NCI-H2196 (cell line): ENCODE data around the gene ZNF862.
A peak's percentile ranks its signal among the peaks of the same experiment; 100 is the strongest.
"Not testable (repeated sequence)": the region's sequence is repeated elsewhere in the genome, so short reads cannot be mapped to it uniquely, and the experiment has no call there.

Experiments used
- DNase-seq: peaks from one replicate; lab custom pipeline; 2025; ENCODE audit not compliant: unreplicated experiment; lab: John Stamatoyannopoulos, UW

ZNF862 gene

GRCh38 chr7:149824301-149824741, 13.9 kb upstream of the ZNF862 start:
- no peak for DNase-seq

DNA sequence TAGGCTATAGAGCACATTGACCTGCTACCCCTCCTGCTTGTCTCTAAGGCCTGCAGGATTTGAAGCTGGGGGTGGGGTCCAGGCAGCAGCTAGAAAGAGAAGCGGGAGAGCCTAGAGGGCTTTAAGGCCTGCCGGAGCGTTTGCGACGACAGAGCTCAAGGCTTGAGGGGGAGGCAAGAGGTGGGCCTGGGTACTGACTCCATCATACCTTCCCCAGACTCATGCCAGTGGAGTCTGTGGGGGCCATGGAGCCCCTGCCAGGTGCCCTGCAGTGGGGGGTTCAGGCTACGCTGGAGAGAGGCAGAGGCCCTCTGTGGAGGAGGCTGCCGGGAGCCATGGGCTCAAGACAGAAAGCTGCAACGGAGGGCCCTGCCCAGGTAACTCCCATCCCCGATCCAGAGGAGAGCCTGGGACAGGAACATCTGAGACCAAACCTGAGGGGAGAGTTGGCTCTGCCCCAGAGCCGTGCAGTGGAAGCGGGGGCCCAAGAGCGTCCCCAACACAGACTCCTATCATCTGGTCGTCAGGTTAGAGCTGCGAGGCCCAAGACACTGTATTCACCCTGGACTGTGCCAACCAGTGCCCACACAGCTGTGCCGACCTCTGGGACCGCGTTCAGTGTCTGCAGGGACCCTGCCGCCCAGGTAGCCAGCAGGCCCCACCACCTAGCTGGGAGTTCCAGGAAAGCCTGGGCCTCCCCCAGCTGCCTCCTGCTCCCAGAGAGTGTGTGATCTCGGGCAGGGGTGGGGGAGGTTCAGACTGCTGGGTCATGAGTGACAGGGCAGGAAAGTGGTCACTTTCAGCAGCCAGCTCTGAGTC, 13.2 kb upstream of the ZNF862 start:
- no peak for DNase-seq

DNA sequence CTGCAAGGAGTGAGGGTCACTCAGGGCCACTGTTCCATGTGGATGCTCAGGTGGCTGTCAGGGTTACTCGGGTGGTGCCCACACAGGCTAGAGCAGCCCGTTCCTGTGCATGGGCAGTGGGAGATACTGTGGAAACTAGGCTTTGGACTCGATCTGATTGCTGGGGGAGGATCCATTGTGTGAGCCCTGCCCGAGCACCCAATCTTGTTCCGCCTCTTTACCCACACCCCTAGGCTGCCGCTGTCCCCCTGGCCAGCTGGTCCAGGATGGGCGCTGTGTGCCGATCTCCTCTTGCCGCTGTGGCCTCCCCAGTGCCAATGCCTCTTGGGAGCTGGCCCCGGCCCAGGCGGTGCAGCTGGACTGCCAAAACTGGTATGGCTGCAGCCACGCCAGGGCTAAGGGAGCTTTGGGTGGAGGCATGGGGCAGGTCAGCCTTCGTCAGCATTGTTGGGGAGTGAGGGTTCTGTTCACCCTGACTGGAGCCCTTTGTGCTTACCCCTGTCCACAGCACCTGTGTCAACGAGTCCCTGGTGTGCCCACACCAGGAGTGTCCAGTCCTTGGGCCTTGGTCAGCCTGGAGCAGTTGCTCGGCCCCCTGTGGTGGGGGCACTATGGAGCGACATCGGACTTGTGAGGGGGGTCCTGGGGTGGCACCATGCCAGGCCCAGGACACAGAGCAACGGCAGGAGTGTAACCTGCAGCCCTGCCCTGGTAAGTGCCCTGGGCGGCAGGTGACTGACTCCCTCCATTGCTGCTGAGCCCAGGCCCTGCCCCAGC, 12.4 kb upstream of the ZNF862 start:
- no peak for DNase-seq

GRCh38 chr7:149826344-149827088, 11.7 kb upstream of the ZNF862 start:
- no peak for DNase-seq

DNA sequence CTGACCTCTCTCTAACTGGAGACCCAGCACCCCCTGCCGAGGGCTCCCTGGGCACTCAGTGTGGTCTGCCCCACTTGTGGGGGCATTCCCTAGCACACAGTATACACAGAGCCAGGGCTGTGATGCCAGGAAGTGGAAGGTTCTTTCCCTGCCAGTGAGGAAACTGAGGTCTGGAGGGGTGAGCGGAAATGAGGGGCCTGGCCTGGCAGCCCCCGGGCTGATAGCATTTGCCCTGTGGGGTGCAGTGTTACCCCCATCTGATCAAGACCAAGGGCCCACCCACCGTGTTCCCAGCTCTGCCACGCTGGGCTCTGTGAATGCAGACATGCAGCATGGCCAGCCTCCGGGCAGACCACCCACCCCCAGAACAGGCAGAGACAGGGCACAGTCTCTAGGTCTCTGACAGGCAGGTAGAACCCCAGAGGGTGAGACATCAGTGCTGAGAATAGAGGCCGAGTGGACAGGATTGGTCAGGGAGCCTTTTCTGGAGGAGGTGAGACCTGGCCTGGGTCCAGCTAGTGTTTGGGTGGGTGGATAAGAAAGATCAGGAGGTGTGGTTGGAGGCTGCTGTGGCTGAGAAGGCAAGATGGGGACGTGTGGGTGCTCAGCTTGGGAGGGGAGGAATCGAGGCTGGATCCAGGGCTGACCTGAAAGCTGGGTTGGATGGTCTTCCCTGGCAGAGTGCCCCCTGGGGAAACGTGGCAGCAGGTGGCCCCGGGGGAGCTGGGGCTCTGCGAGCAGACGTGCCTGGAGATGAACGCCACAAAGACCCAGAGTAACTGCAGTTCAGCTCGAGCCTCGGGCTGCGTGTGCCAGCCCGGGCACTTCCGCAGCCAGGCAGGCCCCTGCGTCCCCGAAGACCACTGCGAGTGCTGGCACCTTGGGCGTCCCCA, 10.8 kb upstream of the ZNF862 start:
- no peak for DNase-seq

DNA sequence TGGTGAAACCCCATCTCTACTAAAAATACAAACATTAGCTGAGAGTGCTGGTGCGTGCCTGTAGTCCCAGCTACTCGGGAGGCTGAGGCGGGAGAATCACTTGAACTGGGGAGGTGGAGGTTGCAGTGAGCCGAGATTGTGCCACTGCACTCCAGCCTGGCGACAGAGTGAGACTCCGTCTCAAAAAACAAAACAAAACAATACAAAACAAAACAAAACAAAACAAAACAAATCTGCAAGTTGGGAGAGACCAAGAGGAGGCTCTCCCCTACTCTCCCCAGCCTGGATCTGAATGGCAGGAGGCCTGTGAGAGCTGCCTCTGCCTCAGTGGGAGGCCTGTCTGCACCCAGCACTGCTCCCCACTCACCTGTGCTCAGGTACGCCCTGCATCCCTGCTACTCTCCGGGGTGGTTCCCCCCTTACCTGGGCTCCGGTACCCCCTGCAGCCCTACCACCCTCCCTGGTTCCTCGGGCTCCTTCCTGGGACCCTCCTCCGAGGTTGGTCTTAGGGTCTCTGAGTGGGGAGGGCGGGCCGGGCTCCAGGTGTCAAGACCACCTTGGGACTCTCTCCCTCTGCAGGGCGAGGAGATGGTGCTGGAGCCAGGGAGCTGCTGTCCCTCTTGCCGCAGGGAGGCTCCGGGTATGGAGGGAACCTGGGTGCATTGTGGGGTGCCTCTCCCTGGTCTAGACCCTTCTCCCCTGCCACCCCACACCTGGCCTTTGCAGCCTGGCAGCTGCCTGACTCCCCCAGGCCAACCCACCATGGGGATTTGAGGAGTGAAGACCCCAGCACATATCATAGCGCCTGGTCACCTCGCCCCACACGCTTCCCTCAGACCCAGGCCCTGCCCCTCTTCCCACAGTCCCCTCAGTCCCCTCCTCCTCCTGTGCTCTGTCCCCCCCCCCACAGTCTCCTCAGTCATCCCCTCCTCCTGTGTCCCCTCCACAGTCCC, 9.5 kb upstream of the ZNF862 start:
- DNase-seq = no peak

DNA sequence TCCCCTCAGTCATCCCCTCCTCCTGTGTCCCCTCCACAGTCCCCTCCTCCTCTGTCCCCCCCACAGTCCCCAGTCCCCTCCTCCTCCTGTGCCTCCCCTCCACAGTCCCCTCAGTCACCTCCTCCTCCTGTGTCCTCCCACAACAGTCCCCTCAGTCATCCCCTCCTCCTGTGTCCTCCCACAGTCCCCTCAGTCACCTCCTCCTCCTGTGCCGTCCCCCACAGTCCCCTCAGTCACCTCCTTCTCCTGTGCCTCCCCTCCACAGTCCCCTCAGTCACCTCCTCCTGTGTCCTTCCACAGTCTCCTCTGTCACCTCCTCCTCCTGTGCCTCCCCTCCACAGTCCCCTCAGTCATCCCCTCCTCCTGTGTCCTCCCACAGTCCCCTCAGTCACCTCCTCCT, 7.6 kb upstream of the ZNF862 start:
- DNase-seq = not testable (repeated sequence)

- no peak for DNase-seq
Observed at GRCh38 chr7:149830997-149831740, 7.0 kb upstream of the ZNF862 start.

GRCh38 chr7:149831741-149832219, 6.4 kb upstream of the ZNF862 start:
- DNase-seq = no peak

DNA sequence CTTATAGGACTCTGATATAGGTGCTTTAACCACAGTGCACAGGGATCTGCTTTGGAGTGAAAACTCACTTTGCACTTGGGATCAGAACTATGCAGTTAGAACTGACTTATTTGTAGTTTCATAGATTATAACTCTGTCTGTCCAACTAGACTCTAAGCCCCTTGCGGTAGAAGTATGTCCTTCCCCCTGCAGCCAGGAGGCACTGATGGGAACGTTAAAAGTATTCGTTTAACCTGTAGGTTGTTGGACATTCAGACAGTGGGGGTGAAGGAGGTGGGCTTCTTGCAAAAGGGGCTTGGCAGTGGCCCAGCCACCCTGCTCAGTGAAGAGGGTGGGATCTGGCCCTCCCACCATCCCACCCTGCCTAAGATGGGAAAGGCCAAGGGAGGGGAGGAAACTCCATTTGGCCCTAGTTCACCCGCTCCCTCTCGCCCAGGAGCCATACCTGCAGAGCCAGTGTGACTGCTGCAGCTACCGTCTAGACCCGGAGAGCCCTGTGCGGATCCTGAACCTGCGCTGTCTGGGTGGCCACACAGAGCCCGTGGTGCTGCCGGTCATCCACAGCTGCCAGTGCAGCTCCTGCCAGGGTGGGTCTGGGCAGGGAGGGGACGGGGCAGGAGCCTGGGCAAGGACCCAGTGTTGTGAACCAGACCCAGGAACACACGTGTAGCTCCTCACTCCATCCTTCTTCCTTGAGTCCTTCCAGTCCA, 5.7 kb upstream of the ZNF862 start:
- no peak for DNase-seq

DNA sequence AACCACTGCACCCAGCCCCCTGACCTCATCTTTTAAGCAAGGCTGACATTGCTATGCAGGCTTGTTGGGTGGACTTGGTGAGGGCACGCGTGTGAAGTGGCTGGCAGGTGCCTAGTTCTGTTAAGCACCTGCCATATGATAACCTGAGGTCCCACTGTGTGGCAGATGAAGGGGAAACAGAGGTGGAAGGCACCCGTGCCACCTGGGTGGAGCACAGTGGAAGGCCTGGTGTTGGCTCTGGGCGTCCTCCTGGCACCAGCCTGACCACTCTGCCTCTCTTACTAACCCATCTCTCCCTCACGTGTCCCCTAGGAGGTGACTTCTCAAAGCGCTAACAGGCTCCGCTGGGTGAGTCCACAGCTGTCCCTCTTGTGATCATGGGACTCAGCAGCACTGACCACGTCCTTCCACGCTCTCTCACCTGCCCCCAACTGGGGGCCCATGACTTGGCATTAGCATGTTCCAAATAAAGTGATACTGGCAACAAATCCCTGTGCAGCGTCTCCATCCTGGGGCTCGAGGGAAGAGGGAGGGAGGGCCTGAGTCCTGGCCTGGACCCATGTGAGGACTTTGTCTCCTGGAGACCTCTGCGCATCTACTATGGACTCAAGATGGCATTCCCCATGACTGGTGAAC, 4.6 kb upstream of the ZNF862 start:
- DNase-seq = no peak

DNA sequence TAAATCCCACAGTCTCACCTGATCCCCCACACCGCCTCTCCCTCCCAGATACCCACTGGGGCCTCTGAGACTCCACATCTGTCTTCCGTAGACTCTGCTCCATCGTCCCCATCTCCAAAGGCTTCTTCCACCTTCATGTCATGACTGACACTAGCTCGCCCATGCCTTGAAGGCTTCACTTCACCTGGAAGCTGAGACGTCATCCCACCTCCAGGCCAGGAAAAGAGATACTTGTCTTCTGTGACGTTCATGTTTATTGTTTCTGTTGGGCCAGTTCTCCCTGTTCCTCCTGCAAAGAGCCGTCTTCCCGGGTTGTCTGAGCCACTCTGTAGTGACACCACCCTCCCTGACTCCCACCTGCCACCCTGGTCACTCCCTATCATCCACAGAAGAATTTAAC, 3.6 kb upstream of the ZNF862 start:
- no peak for DNase-seq

GRCh38 chr7:149836434-149836833, 1.7 kb upstream of the ZNF862 start:
- DNase-seq = no peak

DNA sequence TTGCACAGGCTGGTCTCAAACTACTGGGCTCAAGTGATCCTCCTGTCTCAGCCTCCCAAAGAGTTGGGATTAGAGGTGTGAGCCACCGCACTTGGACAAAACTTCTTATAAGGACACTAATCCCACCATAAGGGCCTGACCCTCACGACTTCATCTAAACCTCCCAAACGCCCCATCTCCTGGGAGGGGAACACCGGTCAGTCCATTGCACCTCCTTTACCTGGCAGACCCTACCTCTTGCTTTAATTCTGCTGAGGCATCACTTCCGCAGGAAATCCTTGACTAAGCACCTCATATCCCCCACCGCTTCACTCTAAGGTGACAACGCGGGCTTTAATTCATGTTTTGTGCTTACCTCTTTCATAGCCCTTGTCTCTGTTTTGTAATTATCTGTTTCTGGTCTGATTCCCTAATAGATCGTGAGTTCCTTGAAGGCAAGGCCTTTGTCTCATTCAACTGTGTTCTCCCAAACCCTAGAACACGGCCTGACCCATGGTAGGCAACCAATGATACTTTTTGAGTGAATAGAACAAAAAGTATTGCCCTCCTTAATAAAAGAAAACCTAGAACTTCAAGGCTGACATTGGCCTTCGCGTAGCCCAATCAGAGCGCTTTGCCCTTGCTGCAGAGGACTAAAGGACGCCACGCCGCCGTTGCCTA, 481 bp upstream of the ZNF862 start:
- DNase-seq = no peak

- peak; percentile 23 for DNase-seq
Observed at GRCh38 chr7:149838992-149839408, 825 bp downstream of the ZNF862 start.

DNA sequence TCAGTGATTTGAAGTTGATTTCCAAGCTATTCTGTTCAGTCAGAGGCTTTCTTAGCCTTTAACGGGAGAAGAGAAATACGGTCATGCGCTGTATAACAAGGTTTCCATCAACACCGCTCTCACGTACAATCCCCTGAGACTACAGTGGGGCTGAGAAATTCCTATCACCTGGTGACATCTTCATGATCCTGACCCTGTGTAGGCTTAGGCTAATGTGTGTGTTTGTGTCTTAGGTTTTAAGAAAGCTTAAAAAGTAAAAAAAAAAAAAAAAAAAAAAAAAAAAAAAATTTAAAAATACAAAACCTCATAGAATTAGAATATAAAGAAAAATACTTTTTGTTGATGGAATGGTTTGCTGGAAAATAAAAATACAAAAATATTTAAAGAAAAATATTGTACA, 1.8 kb downstream of the ZNF862 start:
- DNase-seq = no peak

DNA sequence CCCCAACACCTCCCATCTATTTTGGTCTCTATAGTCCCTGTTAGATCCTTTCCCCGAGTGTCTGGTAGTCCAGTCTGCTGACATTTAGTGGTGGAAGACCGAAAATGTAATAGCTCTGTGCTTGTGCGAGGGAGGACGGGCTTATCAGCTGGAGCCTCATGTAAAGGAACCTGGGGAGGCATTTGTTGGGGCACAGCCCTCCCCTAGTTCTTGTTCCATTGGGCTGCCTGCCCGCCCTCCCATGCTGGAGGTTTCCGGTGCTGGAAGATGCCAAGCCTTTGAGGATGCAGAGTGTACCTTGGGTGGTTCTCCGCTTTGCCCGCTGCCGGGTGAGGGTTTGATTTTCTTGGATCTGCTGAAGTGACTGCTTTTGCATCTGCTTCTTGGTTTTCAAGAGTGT, 5.4 kb downstream of the ZNF862 start:
- no peak for DNase-seq
